ENCODE measurements around the gene PMM2.
"Not testable (repeated sequence)": the region's sequence is repeated elsewhere in the genome, so short reads cannot be mapped to it uniquely, and the experiment has no call there.

Gene PMM2

DNA sequence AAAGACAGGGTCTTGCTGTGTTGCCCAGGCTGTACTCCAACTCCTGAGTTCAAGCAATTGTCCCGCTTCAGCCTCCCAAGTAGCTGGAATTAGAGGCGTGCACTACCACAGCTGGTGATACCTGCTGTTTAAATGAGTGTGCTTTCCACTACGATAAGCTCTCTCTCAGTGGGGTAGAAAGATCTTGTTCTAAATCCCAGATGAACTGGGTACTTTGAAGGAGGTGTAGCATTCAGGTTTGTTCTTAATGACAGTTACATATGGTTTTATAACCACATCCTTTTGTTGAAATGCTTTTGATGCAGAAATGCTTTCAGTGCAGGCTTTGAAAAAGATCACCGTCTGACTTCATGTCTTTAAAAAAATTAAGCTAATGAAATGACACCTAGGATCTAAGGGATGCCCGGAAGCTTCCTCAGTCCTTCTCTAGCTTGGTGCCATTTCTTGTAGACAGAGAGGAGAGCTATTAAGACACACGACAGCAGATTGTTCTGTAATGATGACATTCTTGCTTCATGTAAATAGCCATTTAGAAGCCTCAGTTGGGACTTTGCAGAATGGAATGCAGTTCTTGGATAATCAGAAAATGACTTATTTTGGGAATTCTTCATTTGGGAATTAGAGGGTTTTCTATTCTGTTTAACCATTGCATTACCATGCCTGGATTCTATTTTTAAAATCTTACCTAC lies 19.5 kb downstream of the PMM2 start:
- DNase-seq (ENCODE audit: low read depth in 1 of 2, low spot score in 1 of 2) = no peak

DNA sequence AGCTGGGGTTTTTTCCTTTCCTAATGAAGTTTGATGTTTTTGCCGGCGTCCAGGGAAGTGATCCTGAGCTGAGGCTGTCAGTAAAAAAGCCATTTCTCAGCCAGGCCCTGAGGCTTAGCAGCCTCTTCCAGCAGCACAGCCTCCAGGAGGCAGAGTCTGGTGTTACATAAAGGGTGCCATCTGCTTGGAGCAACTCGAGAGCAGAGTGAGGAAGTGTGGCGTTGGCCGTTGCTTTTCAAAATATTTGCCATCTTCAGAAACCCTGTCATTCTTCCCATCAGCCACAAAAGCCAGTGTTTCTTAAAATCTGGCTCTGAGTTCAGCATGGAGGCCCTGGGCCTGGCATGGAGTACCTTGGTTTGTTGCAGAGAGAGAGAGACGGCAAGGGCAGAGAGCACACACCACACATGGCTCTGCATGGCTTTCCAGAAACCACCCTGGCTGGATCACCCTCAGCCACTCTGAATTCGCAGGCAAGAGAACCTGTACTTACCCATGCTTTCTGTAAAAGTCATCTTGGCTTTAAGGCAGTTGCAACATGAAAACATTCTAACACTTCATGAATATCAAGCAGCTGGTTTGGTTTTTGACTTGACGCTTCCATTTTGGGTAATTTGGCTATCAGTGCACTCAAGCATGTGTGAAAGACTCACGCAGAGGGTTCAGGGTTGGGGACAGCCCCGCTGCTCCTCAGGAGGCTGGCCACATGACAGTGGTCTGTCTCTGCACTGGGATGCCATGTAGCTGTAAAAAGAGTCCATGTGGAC lies 21.0 kb downstream of the PMM2 start:
- no peak for DNase-seq (ENCODE audit: low read depth in 1 of 2, low spot score in 1 of 2)

DNA sequence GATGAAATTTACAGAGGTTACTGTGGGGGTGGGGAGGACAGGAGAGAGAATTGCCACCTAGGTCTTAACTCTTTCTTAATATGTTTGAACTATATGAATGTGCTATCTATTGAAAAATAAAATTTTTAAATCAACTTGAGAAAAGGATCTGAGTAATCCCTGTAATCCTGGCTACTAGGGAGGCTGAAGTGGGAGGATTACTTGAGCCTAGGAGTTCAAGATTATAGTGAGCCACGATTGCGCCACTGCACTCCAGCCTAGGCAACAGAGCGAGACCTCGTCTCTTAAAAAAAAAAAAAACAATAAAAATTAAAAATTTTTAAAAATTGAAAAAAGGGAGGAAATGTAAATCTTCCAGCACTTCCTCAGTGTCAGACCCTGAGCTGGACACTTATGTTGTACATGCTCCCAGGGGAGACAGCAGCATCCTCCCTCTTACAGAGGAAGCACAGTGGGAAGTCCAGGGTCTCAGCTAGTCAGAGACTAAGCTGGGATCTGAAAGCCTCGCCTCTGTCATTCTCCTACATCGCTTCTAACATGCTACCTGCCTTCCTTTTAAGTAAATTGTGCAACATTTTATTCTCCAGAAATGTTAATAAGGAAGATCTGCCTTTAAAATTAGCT lies 21.9 kb downstream of the PMM2 start:
- DNase-seq (ENCODE audit: low read depth in 1 of 2, low spot score in 1 of 2) = no peak

DNA sequence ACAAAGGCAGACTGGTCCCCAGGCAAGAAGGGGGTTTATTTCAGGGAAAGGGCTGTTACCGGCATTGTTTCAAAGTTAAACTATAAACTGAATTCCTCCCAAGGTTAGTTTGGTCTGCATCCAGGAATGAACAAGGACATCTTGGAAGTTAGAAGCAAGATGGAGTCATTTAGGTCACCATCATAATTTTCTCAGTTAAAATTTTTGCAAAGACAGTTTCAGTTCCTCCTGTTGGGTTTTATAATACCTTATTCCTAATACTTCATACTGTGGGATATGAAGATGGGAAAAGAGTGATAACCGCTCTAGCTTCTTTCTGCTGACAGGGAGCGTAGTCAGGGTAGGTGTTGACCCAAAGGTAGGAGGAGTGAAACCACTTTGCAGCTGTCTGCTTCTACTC lies 24.8 kb downstream of the PMM2 start:
- no peak for DNase-seq (ENCODE audit: low read depth in 1 of 2, low spot score in 1 of 2)

DNA sequence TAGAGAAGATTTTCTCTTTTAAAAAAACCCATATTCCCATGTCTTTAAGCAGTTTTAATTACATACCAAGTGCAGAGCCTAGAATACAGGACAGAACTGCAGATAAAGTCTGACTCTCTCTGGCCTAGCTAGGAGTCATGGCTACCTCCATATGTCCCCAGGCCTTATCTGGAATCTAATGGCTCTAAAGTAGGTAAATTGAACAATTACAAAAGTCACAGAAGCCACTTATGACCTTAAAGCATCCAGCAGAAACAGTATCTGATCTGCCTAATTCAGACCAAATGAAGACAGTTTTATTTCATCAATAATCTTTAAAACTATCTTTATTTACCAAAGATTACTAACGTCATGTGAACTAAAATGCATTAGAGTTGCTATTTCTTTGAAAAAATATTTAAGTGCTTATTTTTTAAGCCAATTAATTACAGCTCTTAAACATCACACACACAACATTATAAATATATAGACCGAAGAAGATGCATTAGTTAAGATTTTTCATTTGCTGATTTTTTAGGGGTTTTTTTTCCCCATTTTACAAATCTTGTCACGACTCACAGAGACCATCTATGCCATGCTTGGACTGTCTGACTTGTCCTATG lies 28.7 kb downstream of the PMM2 start:
- DNase-seq (ENCODE audit: low read depth in 1 of 2, low spot score in 1 of 2) = no peak

DNA sequence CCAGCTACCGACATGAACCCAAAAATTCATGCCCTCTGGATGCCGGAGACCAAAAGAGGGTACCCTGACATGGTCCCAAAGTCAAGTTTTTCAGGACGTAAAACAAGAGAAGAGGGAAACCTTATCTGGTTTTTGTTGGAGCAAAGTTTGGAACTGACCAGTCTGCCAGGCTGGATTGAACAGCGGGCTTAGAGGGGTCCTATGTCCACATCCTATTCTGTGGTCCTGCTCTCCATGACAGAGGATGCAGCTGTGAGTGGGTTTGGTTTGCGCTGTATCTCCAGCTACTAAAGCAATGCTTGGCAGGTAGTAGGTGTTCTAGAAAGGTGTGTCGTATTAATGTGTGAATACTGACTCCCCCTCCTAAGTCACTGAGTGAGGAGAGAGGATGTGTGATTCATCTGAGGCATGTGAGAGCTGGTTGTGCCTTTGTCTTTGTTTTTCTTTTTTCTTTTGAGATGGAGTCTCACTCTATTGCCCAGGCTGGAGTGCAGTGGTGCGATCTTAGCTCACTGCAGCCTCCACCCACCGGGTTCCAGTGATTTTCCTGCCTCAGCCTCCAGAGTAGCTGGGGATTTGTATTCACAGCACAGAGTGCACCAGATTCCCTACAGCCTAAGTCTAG lies 31.0 kb downstream of the PMM2 start:
- DNase-seq (ENCODE audit: low read depth in 1 of 2, low spot score in 1 of 2) = no peak

DNA sequence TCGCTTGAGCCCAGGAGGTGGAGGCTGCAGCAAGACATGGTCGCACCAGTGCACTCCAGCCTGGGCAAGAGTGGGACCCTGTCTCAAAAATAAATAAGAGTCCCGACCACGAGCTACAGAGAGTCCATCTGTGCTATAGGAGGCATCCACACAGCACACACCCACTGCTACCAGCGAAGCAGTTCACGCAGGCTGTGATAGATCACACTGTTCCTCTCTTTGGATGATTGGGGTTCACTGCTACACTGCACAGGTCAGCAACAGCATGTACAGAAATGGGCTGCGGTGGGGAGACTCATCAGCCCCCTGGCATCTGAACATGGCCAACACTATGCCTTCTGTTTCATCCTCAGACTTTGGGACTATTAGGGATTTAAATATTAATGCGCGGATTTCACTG lies 33.8 kb downstream of the PMM2 start:
- DNase-seq (ENCODE audit: low read depth in 1 of 2, low spot score in 1 of 2) = no peak

DNA sequence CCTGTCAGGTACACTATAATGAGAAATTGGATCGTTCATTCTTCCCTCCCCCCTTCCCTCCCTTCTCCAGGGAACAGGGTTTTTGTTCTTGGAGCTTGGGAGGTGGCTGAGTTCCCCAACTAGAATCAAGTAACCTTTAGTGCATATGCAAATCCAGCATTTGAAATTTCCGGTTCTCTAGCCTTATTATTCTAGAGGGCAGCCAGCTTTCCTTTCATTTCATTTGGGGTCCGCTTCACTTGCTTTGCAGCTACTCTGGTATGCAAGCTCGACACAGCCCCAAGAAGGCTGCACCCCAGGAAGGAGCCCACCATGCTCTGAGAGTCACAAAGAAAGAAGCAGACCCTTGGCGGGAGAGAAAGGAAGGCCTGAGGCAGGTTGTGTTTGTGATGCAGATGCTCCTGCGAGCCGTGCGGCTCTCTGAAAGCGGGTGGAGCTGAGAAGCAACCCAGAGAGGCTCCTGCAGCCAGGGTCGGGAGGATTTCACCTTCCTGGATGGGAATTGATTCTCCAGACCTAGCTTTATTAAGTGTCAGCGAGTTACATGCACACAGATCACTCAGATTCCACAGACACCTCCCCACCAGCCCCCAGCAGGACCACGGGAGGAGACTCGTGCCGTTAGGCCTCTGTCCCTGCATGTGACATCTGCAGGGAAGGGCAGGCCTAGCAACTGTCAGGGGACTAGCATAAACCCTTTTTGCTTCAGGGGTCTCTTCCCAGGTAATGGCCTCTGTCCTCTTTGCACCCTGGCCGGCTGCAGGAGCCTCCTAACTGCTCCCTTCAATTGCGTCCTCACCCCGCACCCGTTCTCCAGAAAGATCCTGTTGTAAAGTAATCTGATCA lies 34.5 kb downstream of the PMM2 start:
- DNase-seq (ENCODE audit: low read depth in 1 of 2, low spot score in 1 of 2) = no peak

DNA sequence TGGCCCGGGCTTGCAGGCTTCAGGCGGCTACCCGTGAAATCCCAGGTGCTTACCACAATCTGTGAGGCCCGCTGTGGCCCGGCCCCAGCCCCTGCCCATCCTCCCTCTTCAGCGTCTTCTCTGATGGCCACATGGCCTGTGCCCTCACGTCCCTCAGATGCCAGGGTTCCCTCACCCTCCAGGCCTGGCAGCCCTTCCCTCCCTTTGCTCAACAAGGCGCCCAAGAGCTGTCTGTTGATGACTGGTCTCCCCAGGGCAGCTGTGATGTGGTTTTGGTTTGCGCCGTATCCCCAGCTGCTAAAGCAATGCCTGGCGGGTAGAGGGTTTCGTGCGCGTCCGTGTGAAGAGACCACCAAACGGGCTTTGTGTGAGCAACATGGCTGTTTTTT lies 35.1 kb downstream of the PMM2 start:
- DNase-seq (ENCODE audit: low read depth in 1 of 2, low spot score in 1 of 2) = no peak

DNA sequence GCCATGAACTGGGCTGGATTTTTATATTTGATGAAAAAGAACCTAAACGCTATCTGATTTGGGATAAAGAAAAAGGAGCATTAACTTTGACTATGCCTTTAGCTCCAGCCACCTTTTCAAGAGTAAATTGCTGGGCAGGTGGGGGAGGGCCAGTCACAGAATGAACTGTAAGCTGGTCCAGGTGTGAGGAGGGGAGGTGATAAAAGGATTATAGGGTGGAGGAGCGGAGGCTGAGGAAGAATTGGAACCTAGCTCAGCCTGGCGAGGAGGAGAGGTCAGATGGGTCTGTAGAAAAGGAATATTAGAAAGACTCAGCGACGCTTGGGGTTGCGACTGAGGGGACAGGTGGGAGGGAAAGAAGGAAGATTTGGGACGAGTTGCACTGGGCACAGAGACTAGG lies 39.2 kb downstream of the PMM2 start:
- DNase-seq (ENCODE audit: low read depth in 1 of 2, low spot score in 1 of 2) = not testable (repeated sequence)

DNA sequence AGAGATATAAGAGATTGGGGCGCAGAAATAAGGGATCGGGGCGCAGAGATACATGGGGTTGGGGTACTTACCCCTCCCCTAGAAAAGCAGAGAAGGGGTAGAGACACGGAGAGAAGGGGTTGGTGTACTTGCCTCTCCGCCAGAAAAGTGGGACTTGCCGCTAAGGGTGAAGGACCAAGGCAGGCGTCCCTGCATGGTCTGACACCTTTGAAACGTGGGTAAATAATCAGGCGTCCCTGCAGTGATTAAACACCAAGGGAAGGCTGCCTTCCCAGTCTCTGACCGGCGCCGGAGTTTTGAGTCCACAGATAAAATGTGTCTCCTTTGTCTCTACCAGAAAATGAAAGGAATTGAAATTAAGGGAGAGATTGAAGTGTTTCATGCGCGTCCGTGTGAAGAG lies 40.0 kb downstream of the PMM2 start:
- not testable (repeated sequence) for DNase-seq (ENCODE audit: low read depth in 1 of 2, low spot score in 1 of 2)

DNA sequence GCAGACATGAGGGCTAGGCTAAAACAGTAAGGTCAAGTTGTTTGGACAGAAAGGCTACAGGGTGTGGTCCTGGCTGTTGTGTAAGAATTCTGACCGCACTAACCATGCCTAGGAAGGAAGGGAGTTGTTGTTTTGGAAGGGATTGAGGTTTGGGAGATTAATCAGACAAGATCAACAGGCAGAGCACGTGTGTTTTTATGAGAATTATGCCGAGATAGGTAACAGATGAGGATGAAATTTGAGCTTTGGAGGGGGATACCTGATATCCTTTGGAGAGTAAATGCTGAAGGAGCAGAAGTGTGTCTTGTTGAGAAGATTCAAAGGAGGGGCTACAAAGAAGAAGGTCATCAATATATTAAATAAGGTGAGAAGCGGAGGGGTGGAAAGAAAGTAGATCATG lies 44.4 kb downstream of the PMM2 start:
- DNase-seq (ENCODE audit: low read depth in 1 of 2, low spot score in 1 of 2) = not testable (repeated sequence)

DNA sequence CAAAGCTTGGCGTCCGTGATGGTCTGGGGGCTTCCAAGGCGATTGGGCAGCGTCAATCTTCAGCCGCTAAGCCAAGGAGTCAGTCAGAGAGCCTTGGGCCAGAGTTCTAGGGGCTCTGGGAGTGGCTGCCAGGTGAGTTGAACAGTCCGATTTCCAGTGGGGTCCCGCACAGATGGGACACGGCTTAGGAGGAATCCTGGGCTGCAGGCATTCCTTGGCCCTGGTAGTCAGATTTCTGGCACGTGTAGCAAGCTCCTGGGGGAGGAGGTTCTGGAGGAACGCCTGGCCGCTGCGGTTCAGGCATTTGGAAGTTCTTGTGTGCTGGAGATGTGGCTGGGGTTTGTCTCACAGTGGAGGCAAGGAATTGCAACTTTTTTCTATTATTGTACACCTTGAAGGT lies 45.7 kb downstream of the PMM2 start:
- not testable (repeated sequence) for DNase-seq (ENCODE audit: low read depth in 1 of 2, low spot score in 1 of 2)

DNA sequence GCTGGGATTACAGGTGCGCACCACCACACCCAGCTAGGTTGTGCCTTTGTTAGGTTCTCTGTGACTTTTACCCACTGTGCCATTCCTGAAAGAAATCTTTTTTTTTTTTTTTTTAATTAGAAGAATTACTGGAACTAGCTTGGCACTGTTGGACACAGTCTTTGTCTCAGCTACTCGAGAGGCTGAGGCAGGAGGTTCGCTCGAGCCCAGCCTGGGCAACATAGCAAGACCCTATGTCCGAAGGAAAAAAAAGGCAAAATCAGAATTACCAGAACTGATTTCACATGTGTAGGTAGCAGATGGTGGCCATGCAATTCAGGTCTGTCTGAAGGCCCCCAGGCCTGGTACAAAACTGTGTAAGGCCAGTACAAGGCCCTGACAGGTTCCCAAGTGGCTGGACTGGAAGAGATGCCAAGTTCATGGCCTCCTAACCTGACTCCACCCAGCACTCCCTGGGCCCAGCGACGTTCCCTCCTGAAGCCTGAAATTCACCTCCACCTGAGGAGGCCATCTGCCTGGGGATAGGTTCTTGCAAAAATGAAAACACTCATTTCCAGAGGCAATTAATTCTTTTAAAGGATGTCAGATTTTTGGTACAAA lies 48.2 kb downstream of the PMM2 start:
- DNase-seq (ENCODE audit: low read depth in 1 of 2, low spot score in 1 of 2) = no peak

DNA sequence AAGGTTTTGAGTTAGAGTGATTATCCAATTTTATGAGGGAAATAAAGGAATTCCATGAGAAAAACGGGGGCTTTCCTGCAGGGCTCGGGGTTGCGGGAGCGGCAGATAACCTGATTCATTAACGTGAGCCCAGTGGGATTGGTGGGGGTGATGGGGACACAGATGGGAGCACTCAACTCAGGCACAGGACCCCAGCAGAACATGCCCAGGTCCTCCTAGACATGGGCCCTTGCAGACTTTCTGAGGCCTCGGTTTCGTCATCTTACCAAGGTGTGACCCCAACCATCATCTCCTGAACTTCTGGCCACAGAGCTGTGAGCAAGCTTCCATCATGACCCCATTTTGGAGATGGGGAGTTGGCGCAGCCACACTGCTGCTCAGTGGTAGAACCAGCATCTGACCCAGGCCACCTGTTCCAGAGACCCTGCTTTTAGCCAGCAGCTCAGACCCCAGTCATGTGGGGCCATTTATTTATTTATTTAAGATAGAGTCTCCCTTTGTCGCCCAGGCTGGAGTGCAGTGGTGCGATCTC lies 48.8 kb downstream of the PMM2 start:
- no peak for DNase-seq (ENCODE audit: low read depth in 1 of 2, low spot score in 1 of 2)

DNA sequence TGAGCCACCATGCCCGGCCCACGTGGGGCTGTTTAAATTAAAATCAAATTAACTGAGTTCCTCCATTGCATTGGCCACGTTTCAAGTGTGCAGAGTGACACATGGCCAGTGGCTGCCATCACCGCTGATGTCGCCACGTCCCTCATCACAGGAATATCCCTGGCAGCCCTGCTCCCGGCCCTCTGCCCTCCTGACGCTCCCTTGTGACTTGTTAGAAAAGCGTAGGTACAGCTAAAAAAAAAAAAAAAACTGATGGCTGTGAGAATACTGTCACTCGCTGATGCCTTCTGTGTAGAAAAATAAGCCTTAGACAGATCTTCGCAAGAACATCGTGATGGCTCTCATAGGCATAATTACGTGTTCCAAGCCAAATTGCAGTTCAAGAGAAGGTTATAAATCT lies 49.5 kb downstream of the PMM2 start:
- no peak for DNase-seq (ENCODE audit: low read depth in 1 of 2, low spot score in 1 of 2)

DNA sequence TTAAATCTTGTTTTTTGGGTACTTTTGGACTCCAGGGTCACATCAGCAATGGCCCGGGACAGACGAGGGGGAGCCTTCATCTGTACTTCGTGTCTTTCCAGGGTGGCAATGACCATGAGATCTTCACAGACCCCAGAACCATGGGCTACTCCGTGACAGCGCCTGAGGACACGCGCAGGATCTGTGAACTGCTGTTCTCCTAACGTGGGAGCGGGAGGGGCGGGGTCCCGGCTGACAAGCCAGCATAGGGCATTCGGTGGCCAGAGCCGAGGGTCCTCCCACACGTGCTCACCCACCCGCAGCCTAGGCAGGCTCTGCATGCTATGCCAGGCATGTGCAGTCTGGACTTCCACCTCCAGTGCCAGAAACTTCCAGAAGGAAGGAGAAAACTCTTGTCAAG lies 50.0 kb downstream of the PMM2 start:
- DNase-seq (ENCODE audit: low read depth in 1 of 2, low spot score in 1 of 2) = no peak

DNA sequence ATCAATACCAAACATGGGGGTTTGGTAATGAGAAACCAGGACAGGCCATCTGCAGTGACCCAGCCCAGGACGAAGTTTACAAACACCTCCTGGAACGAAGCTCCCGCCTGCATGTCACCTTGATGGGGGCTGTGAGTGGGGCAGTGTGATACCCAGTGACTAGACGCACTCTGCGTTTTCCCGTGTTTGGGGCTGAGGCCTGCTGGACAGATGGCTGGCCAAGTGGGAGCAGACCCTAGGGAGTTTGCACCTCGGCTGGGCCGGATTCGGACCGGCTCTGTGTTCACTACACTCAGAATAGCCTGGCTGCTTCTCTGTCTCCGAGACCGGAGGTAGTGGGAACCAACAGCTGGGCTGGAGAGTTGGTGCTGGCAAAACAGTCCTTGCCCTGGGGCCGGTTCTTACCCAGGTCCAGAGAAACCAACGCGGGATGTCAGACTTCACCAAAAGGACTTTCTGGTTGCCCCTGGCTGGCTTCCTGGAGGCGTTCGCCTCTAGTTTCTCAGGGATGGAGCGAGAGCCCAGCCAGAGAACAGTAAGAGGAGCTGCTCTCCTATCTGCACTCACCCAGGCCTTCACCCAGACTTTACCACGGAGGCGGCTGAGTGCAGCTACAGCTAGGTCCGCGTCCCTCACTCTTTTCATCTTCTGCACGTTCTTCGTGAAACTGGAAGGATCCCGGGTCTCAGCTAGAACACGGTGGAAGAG lies 50.7 kb downstream of the PMM2 start:
- no peak for DNase-seq (ENCODE audit: low read depth in 1 of 2, low spot score in 1 of 2)

DNA sequence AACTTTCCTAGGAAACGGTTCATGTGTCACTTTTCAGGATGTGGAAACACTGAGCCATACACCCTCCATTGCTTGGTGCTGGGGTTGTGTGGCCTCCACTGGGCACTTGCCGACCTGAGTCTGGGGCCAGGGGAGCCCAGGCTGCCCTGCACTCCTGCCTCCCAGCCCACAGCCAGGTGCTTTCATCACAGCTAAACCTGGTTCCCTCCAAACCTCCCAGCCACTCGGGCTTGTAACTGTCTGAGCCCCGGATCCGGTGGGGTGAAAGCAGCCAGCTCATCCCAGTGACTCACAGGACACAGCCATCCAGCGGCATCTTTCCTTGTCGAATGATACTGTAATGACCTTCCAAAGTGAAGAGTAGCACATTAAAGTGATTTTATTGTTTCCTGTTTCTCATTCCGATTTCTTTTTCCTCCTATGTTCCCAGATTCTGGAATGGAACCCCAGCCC lies 51.3 kb downstream of the PMM2 start:
- DNase-seq (ENCODE audit: low read depth in 1 of 2, low spot score in 1 of 2) = no peak

Data from stimulated activated CD4-positive, alpha-beta T cell treated with anti-CD3 and anti-CD28 coated beads, Interleukin-15, amount 100 ng/mL, for 1 hour (primary cell).